IPS-20b (cell line): ENCODE measurements around the gene CIBAR2.
"Not testable (repeated sequence)": the region's sequence is repeated elsewhere in the genome, so short reads cannot be mapped to it uniquely, and the experiment has no call there.

Experiments used
- H3K27ac ChIP-seq: one replicate; pipeline ENCODE4 v1.5.1; 2013; ENCODE audit warnings: low read length
- H3K27me3 ChIP-seq: 2 replicates; pipeline ENCODE4 v1.6.1; 2013; ENCODE audit warnings: mild to moderate bottlenecking, low read length, inconsistent platforms; ENCODE audit not compliant: insufficient read depth
- H3K36me3 ChIP-seq: 2 replicates; pipeline ENCODE4 v1.6.1; 2013; ENCODE audit warnings: low read depth, mild to moderate bottlenecking, inconsistent platforms, low read length, moderate library complexity; ENCODE audit not compliant: insufficient read depth
- H3K4me1 ChIP-seq: 2 replicates; pipeline ENCODE4 v1.6.1; 2013; ENCODE audit warnings: mild to moderate bottlenecking, control low read depth, inconsistent platforms, low read length, moderate library complexity; ENCODE audit not compliant: insufficient read depth
- H3K4me3 ChIP-seq: 2 replicates; pipeline ENCODE4 v1.5.1; 2013; ENCODE audit warnings: mild to moderate bottlenecking, low read length, inconsistent platforms
- H3K9ac ChIP-seq: 2 replicates; pipeline ENCODE4 v1.6.1; 2013; ENCODE audit warnings: low read depth, mild to moderate bottlenecking, inconsistent platforms, low read length, moderate library complexity
- H3K9me3 ChIP-seq: 2 replicates; pipeline ENCODE4 v1.6.1; 2013; ENCODE audit warnings: mild to moderate bottlenecking, low read depth, low read length, inconsistent platforms; ENCODE audit not compliant: insufficient read depth

The CIBAR2 gene

GRCh38 chr16:85062845-85063244, 49.4 kb downstream of the CIBAR2 start:
- 0 out of 2 replicates have a peak overlapping the region, but pooled peaks have one; percentile 21 for H3K9ac ChIP-seq
- peaks cover 9% of the 10 kb centered on the region for H3K4me1 ChIP-seq
- H3K27me3 ChIP-seq: no peaks in the 10 kb centered on the region
- H3K36me3 ChIP-seq: no peaks in the 10 kb centered on the region
- no peak overlapping the region for H3K4me3 ChIP-seq
- no peak overlapping the region for H3K27ac ChIP-seq
- no peaks in the 10 kb centered on the region for H3K9me3 ChIP-seq

DNA sequence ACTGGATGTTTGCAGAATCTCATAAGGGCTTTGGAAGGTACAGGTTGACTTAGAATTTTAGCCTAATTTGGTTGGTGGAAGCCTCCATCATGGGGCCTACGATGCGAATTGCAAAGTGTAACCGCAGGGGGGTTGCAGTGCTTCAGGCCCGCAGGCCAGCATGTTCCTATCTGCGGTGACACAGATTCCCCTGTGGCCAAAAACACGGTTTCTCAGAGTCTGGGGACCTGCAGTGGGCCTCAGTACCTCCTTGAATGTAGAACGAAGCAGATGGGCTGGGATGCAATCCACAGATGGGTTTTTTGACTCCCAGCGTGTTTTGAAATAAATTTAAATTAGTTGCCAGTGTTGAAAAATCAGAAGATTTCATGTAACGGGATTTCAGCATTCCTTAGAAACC, 49.9 kb downstream of the CIBAR2 start:
- Histone ChIP-seq H3K27ac (no peak overlapping the region), H3K27me3 (no peaks in the 10 kb centered on the region), H3K9me3 (no peaks in the 10 kb centered on the region), H3K36me3 (no peaks in the 10 kb centered on the region), H3K9ac (0 out of 2 replicates have a peak overlapping the region, but pooled peaks have one; percentile 21), H3K4me3 (no peak overlapping the region), H3K4me1 (peaks cover 9% of the 10 kb centered on the region)

DNA sequence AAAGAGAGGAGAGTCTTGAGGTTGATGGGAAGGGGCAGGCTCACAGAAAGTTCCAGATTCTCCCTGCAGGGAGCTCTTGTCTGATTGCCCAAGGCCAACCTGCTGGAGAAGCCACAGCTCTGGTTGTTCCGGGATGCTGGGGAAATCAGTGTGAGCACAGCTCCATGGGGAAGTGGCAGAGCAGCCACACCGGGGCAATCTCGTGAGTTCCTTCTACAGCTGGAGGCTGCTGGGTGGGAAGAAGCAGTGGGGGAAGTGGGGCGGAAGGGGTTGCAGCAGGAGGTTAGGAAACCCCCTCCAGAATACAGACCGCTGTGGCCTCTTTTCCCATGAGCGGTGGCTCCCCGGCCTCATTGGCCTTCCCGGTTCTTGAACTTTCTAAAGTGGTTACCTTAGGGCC, 50.7 kb downstream of the CIBAR2 start:
- no peak overlapping the region for H3K27ac ChIP-seq
- no peaks in the 10 kb centered on the region for H3K27me3 ChIP-seq
- H3K9me3 ChIP-seq: no peaks in the 10 kb centered on the region
- H3K4me3 ChIP-seq: no peak overlapping the region
- peaks cover 9% of the 10 kb centered on the region for H3K4me1 ChIP-seq
- no peaks in the 10 kb centered on the region for H3K36me3 ChIP-seq
- no peak overlapping the region for H3K9ac ChIP-seq

DNA sequence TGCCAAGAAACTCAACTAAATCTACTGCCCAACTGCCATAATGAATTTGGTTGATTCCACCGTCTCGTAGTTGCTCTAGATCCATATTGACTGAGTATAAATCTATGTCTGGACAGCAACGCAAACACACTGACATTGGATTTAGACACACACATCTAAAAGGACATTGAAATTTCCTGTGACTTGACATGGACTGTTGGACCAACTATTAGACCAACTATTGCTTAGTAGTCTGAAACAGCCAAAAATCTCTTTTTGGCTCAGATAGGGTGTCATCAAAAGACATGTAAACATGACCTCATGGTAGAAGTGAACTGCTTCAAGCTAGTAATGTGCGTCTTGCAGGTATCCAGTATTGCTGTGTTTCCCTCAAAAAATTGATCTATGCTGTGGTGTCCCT, 53.4 kb downstream of the CIBAR2 start:
- no peak overlapping the region for H3K4me3 ChIP-seq
- H3K4me1 ChIP-seq: peaks cover 9% of the 10 kb centered on the region
- H3K9me3 ChIP-seq: no peaks in the 10 kb centered on the region
- H3K27me3 ChIP-seq: no peaks in the 10 kb centered on the region
- no peak overlapping the region for H3K27ac ChIP-seq
- H3K36me3 ChIP-seq: no peaks in the 10 kb centered on the region
- H3K9ac ChIP-seq: no peak overlapping the region

DNA sequence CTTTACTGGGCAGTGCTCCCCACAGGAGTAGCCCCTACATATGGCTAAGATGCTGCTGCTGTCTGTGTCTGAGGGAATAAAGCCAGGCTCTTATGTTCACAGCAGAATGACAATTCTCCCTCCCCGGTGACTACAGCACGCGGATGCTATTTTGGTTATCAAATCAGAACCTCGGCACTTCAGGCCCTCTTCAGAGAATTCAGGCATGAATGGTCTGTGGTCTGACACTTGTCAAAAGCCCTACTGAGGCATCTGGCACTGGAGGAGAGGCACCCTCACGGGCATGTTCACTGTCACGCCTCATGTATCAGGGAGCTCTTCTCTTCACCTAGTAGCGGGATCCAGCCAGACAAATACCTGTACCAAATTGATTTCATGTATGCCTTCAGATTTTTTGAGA, 54.3 kb downstream of the CIBAR2 start:
- H3K9ac ChIP-seq: no peak overlapping the region
- H3K4me1 ChIP-seq: peaks cover 9% of the 10 kb centered on the region
- no peaks in the 10 kb centered on the region for H3K36me3 ChIP-seq
- H3K9me3 ChIP-seq: no peaks in the 10 kb centered on the region
- H3K27me3 ChIP-seq: no peaks in the 10 kb centered on the region
- no peak overlapping the region for H3K4me3 ChIP-seq
- no peak overlapping the region for H3K27ac ChIP-seq

DNA sequence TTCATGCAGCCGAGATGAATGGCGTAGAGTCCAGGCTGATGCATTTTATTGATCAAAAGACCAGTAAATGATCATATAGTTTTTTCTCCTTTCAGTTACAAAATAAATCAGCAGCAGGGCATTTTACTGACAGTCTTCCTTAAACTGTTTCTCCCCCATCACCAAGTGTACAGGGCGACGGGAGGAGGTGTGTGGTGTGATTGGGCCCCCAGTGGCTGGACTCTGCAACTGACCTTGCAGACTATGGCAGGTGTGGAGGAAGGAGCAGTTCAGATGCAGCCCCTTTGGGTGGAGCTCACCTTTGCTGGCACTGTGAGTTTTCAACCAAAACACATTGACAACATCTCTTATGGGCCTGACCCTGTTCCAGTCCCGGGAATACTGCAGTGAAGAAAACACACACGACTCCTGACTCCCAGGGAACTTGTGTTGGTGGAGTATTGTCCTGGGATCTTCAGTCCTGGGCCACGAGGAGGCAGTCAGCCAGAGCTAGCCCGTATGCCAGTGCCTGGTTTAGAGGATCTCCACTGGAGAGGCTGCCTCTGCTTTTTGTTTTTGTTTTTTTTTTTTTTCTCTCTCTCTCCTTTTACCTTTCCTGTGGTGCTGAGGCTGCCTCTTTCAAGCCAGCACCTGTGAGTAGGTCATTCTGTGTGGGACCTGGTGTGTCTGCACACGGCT, 54.9 kb downstream of the CIBAR2 start:
- Histone ChIP-seq H3K4me3 (no peak overlapping the region), H3K9ac (no peak overlapping the region), H3K27ac (no peak overlapping the region), H3K4me1 (peaks cover 5% of the 10 kb centered on the region), H3K9me3 (no peaks in the 10 kb centered on the region), H3K36me3 (no peaks in the 10 kb centered on the region), H3K27me3 (no peaks in the 10 kb centered on the region)

DNA sequence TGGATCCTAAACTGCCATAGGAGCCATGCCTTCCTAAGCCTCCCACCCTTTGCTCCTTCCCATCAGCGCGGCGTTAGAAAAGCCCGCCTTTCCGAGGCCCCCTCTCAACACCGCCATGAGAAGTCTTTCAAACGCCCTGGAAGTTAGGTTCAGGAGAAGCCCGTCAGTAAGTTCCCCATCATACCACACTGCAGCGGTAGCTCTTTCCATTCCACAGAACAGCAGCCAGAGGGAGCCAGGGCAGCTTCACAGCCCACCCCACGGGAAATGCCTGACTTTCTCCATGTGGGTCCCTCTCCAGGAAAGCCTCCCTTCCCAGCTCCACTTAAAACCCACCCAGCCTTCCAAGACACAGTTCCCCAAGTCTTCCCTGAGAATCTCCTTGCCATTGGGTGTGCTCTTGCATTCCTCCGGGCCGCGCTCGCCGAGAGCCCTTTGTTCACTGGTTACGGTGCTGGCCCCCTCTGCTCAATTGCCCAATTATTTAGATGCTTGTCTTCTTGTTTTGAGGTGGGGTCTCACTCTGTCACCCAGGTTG, 56.0 kb downstream of the CIBAR2 start:
- no peak overlapping the region for H3K9ac ChIP-seq
- H3K9me3 ChIP-seq: no peaks in the 10 kb centered on the region
- H3K4me3 ChIP-seq: no peak overlapping the region
- H3K27me3 ChIP-seq: no peaks in the 10 kb centered on the region
- no peaks in the 10 kb centered on the region for H3K36me3 ChIP-seq
- no peaks in the 10 kb centered on the region for H3K4me1 ChIP-seq
- H3K27ac ChIP-seq: no peak overlapping the region

- no peaks in the 10 kb centered on the region for H3K9me3 ChIP-seq
- no peaks in the 10 kb centered on the region for H3K27me3 ChIP-seq
- no peaks in the 10 kb centered on the region for H3K36me3 ChIP-seq
- H3K27ac ChIP-seq: no peak overlapping the region
- H3K4me3 ChIP-seq: no peak overlapping the region
- H3K9ac ChIP-seq: no peak overlapping the region
- H3K4me1 ChIP-seq: no peaks in the 10 kb centered on the region
Measured at GRCh38 chr16:85055493-85056210, 56.6 kb downstream of the CIBAR2 start.

GRCh38 chr16:85054948-85055492, 57.3 kb downstream of the CIBAR2 start:
- Histone ChIP-seq H3K9ac (no peak overlapping the region), H3K36me3 (no peaks in the 10 kb centered on the region), H3K27me3 (no peaks in the 10 kb centered on the region), H3K4me3 (no peak overlapping the region), H3K9me3 (no peaks in the 10 kb centered on the region), H3K27ac (no peak overlapping the region), H3K4me1 (no peaks in the 10 kb centered on the region)

DNA sequence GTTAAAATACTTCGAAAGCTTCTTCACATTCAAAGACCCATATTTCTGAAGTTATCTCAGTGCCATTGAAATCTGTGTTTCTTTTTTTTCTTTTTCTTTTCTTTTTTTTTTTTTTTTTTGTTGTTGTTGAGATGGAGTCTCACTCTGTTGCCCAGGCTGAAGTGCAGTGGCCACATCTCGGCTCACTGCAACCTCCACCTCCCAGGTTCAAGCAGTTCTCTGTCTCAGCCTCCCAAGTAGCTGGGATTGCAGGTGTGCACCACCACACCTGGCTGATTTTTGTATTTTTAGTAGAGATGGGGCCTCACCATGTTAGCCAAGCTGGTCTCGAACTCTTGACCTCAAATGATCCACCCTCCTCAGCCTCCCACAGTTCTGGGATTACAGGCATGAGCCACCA, 58.0 kb downstream of the CIBAR2 start:
- not testable (repeated sequence) for H3K36me3 ChIP-seq, H3K4me3 ChIP-seq, H3K27me3 ChIP-seq

GRCh38 chr16:85052536-85052935, 59.7 kb downstream of the CIBAR2 start:
- Histone ChIP-seq H3K4me3 (no peak overlapping the region), H3K36me3 (no peaks in the 10 kb centered on the region), H3K27ac (no peak overlapping the region), H3K4me1 (no peaks in the 10 kb centered on the region), H3K27me3 (no peaks in the 10 kb centered on the region), H3K9ac (no peak overlapping the region), H3K9me3 (no peaks in the 10 kb centered on the region)

More for the DNA sequence above, 58.0 kb downstream of the CIBAR2 start:
- not testable (repeated sequence) for H3K4me1 ChIP-seq, H3K27ac ChIP-seq, H3K9ac ChIP-seq, H3K9me3 ChIP-seq

DNA sequence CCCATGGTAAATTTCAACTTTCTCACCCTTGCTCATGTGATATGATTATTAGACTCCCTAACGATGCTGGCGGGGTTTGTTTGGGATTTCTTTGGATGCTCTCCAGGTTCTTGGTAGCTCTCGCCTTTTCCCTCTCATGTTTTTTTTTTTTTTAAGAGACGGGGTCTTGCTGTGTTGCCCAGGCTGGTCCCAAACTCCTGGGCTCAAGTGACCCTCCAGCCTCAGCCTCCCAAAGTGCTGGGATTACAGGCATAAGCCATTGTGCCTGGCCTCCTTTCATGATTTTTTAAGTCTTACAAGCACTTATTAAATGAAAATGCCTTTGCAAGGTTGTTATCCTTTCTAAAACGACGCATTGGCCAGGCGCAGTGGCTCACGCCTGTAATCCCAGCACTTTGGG, 60.6 kb downstream of the CIBAR2 start:
- H3K27ac ChIP-seq: no peak overlapping the region
- H3K4me3 ChIP-seq: no peak overlapping the region
- H3K36me3 ChIP-seq: no peaks in the 10 kb centered on the region
- H3K4me1 ChIP-seq: no peaks in the 10 kb centered on the region
- no peaks in the 10 kb centered on the region for H3K27me3 ChIP-seq
- H3K9me3 ChIP-seq: no peaks in the 10 kb centered on the region
- no peak overlapping the region for H3K9ac ChIP-seq
